VCaP (cell line): ENCODE data around the gene NOS1AP.

Source experiments
- H3K27ac ChIP-seq: fragments of 450-650 bp; 2 replicates; pipeline ENCODE4 v1.5.1; 2017
- CTCF ChIP-seq: fragments of 450-650 bp; conservative IDR thresholded peaks from 2 replicates; pipeline ENCODE4 v1.5.1; 2017; ENCODE audit warnings: mild to moderate bottlenecking, moderate library complexity

The NOS1AP gene

GRCh38 chr1:162179121-162179520, 109.6 kb downstream of the NOS1AP start:
- peak overlapping the region; percentile 44 for H3K27ac ChIP-seq
- no peak for TF ChIP-seq CTCF

- no peak for TF ChIP-seq CTCF
- H3K27ac ChIP-seq = no peak overlapping the region
Observed at GRCh38 chr1:162180813-162181212, 111.3 kb downstream of the NOS1AP start.

GRCh38 chr1:162182090-162182489, 112.6 kb downstream of the NOS1AP start:
- TF ChIP-seq CTCF = no peak
- H3K27ac ChIP-seq = no peak overlapping the region

- H3K27ac ChIP-seq = no peak overlapping the region
- no peak for TF ChIP-seq CTCF
Observed at GRCh38 chr1:162185314-162186025, 116.0 kb downstream of the NOS1AP start.

GRCh38 chr1:162186026-162186374, 116.5 kb downstream of the NOS1AP start:
- TF ChIP-seq CTCF = no peak
- H3K27ac ChIP-seq = no peak overlapping the region

GRCh38 chr1:162186406-162186805, 116.9 kb downstream of the NOS1AP start:
- no peak overlapping the region for H3K27ac ChIP-seq
- TF ChIP-seq CTCF = no peak

GRCh38 chr1:162187687-162188276, 118.3 kb downstream of the NOS1AP start:
- no peak for TF ChIP-seq CTCF

More at GRCh38 chr1:162187687-162188276, 118.3 kb downstream of the NOS1AP start:
- peak overlapping the region; percentile 39; the same call in 1 of the 2 replicates for H3K27ac ChIP-seq
